OCI-LY1 (cell line): ENCODE measurements around the gene ETV6.

Source experiments
- H2AFZ ChIP-seq: fragments of 200-600 bp; sonication (generic), shearing (Covaris generic); 2 replicates; pipeline ENCODE4 v1.6.0; 2014; ENCODE audit warnings: antibody characterized with exemption, mild to moderate bottlenecking, low read length
- H3F3A ChIP-seq: fragments of 200-600 bp; sonication (generic), shearing (Covaris generic); 2 replicates; pipeline ENCODE4 v1.6.0; 2014; ENCODE audit warnings: mild to moderate bottlenecking, antibody characterized with exemption, low read length, moderate library complexity; ENCODE audit not compliant: insufficient read depth
- H3K27ac ChIP-seq: fragments of 200-600 bp; sonication (generic); 2 replicates; pipeline ENCODE4 v1.5.1; 2014; ENCODE audit warnings: low read length, mixed run types, mild to moderate bottlenecking, low read depth; ENCODE audit not compliant: poor library complexity, severe bottlenecking
- H3K27me3 ChIP-seq: fragments of 200-600 bp; sonication (generic); 2 replicates; pipeline ENCODE4 v1.6.0; 2014; ENCODE audit warnings: antibody characterized with exemption, mild to moderate bottlenecking, low read length, moderate library complexity; ENCODE audit not compliant: insufficient read depth
- H3K36me3 ChIP-seq: fragments of 200-600 bp; sonication (generic); 2 replicates; pipeline ENCODE4 v1.6.1; 2014; ENCODE audit warnings: mild to moderate bottlenecking, antibody characterized with exemption, low read length, moderate library complexity, mixed read lengths; ENCODE audit not compliant: insufficient read depth
- H3K4me1 ChIP-seq: fragments of 200-600 bp; sonication (generic); 2 replicates; pipeline ENCODE4 v1.5.1; 2014; ENCODE audit warnings: mild to moderate bottlenecking, low read length, moderate library complexity; ENCODE audit not compliant: insufficient read depth, severe bottlenecking
- H3K4me2 ChIP-seq: fragments of 200-600 bp; sonication (generic), shearing (Covaris generic); 2 replicates; pipeline ENCODE4 v1.6.1; 2014; ENCODE audit warnings: low read length
- H3K4me3 ChIP-seq: fragments of 200-600 bp; sonication (generic); 2 replicates; pipeline ENCODE4 v1.5.1; 2014; ENCODE audit warnings: low read length, low read depth, mild to moderate bottlenecking, mixed read lengths; ENCODE audit not compliant: poor library complexity, severe bottlenecking
- H3K79me2 ChIP-seq: fragments of 200-600 bp; shearing (Covaris generic); 2 replicates; pipeline ENCODE4 v1.6.1; 2016; ENCODE audit warnings: mixed run types, low read length, mixed read lengths; ENCODE audit not compliant: insufficient read depth
- H3K9ac ChIP-seq: fragments of 200-600 bp; sonication (generic), shearing (Covaris generic); 2 replicates; pipeline ENCODE4 v1.6.1; 2014; ENCODE audit warnings: mild to moderate bottlenecking, low read length, mixed read lengths
- H3K9me2 ChIP-seq: fragments of 200-600 bp; sonication (generic), shearing (Covaris generic); 2 replicates; pipeline ENCODE4 v1.6.1; 2014; ENCODE audit warnings: low read depth, mild to moderate bottlenecking, low read length, mixed read lengths
- H3K9me3 ChIP-seq: fragments of 200-600 bp; shearing (Covaris generic); 2 replicates; pipeline ENCODE4 v1.6.1; 2014; ENCODE audit warnings: low read length, mixed read lengths
- H4K20me1 ChIP-seq: fragments of 200-600 bp; sonication (generic), shearing (Covaris generic); 2 replicates; pipeline ENCODE4 v1.6.0; 2016; ENCODE audit warnings: mild to moderate bottlenecking, low read length; ENCODE audit not compliant: insufficient read depth
- CTCF ChIP-seq: fragments of 200-600 bp; sonication (generic), shearing (Covaris generic); IDR thresholded peaks from 2 replicates; pipeline ENCODE4 v1.5.1; 2017; ENCODE audit warnings: mild to moderate bottlenecking, antibody characterized with exemption, low read length, moderate library complexity, mixed read lengths
- EZH2 ChIP-seq: fragments of 200-600 bp; sonication (generic), shearing (Covaris generic); IDR thresholded peaks from 2 replicates; pipeline ENCODE4 v1.8.0; 2017; ENCODE audit warnings: borderline replicate concordance, mixed run types, mild to moderate bottlenecking, antibody characterized with exemption, low read length, moderate library complexity, mixed read lengths

Gene ETV6

GRCh38 chr12:11663130-11663529 is 13.7 kb downstream of the ETV6 start:
- H3K4me3 ChIP-seq: no peak overlapping the region
- H2AFZ ChIP-seq: no peak overlapping the region
- TF ChIP-seq EZH2 (no peak), CTCF (no peak)
- no peaks in the 10 kb centered on the region for H3K79me2 ChIP-seq
- no peaks in the 10 kb centered on the region for H4K20me1 ChIP-seq
- no peak overlapping the region for H3K9ac ChIP-seq
- no peaks in the 10 kb centered on the region for H3K9me2 ChIP-seq
- H3F3A ChIP-seq: no peaks in the 10 kb centered on the region
- H3K4me1 ChIP-seq: peaks cover 2% of the 10 kb centered on the region
- no peaks in the 10 kb centered on the region for H3K36me3 ChIP-seq
- H3K27ac ChIP-seq: no peak overlapping the region
- H3K4me2 ChIP-seq: no peak overlapping the region
- no peaks in the 10 kb centered on the region for H3K9me3 ChIP-seq
- no peaks in the 10 kb centered on the region for H3K27me3 ChIP-seq

- no peak overlapping the region for H3K4me3 ChIP-seq
- no peaks in the 10 kb centered on the region for H3K9me2 ChIP-seq
- no peaks in the 10 kb centered on the region for H4K20me1 ChIP-seq
- TF ChIP-seq CTCF: no peak
- TF ChIP-seq EZH2: no peak
- H3K9me3 ChIP-seq: no peaks in the 10 kb centered on the region
- H3K4me1 ChIP-seq: peaks cover 6% of the 10 kb centered on the region
- H3K79me2 ChIP-seq: no peaks in the 10 kb centered on the region
- H3K36me3 ChIP-seq: no peaks in the 10 kb centered on the region
- H3K27ac ChIP-seq: no peak overlapping the region
- H3K4me2 ChIP-seq: no peak overlapping the region
- no peak overlapping the region for H2AFZ ChIP-seq
- H3K9ac ChIP-seq: no peak overlapping the region
- no peaks in the 10 kb centered on the region for H3F3A ChIP-seq
- no peaks in the 10 kb centered on the region for H3K27me3 ChIP-seq
These were observed 14.6 kb downstream of the ETV6 start for GRCh38 chr12:11664101-11664500.

- no peaks in the 10 kb centered on the region for H3K9me3 ChIP-seq
- no peaks in the 10 kb centered on the region for H3K79me2 ChIP-seq
- no peaks in the 10 kb centered on the region for H4K20me1 ChIP-seq
- no peaks in the 10 kb centered on the region for H3K27me3 ChIP-seq
- H3K36me3 ChIP-seq: no peaks in the 10 kb centered on the region
- peaks cover 6% of the 10 kb centered on the region for H3K4me1 ChIP-seq
- H3K4me2 ChIP-seq: no peak overlapping the region
- no peak overlapping the region for H3K27ac ChIP-seq
- H3K9ac ChIP-seq: no peak overlapping the region
- no peak overlapping the region for H2AFZ ChIP-seq
- TF ChIP-seq CTCF: no peak
- no peak for TF ChIP-seq EZH2
- no peak overlapping the region for H3K4me3 ChIP-seq
- no peaks in the 10 kb centered on the region for H3F3A ChIP-seq
- no peaks in the 10 kb centered on the region for H3K9me2 ChIP-seq
These were observed 16.9 kb downstream of the ETV6 start for GRCh38 chr12:11666131-11667050.
